ENCODE results near the gene SH3TC2.

Gene SH3TC2

DNA sequence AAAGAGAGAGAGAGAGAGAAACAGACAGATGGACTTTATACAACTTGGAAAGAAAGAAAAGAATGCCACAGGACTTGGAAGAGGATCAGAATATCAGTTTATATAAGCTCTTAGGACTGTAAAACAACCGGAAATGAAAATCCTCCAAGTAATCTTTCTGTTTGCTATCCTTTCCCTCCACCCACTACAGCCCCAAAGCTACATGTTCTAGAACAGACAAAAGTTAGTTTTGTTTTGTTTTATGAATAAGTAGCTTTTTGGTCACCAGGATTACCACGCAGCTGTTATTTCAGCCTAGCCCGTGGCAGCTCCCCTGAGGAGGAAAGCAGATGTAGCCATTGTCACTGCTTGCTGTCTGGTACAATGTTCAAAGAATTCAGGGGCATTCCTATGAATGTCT lies 66.6 kb downstream of the SH3TC2 start:
- no peak for DNase-seq

DNA sequence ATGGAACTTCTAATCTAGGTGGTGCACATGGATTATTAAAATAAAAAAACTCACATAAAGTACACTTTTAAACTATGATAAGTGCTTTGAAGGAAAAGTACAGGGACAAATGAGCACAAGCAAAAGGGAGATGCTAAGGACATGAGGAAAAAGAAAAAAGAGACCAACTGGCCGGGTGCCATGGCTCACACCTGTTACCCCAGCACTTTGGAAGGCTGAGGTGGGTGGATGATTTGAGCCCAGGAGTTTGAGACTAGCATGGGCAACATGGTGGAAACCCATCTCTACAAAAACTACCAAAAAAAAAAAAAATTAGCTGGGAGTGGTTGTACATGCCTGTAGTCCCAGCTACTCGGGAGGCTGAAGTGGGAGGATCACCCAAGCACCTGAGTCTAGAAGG lies 67.1 kb downstream of the SH3TC2 start:
- DNase-seq = no peak

DNA sequence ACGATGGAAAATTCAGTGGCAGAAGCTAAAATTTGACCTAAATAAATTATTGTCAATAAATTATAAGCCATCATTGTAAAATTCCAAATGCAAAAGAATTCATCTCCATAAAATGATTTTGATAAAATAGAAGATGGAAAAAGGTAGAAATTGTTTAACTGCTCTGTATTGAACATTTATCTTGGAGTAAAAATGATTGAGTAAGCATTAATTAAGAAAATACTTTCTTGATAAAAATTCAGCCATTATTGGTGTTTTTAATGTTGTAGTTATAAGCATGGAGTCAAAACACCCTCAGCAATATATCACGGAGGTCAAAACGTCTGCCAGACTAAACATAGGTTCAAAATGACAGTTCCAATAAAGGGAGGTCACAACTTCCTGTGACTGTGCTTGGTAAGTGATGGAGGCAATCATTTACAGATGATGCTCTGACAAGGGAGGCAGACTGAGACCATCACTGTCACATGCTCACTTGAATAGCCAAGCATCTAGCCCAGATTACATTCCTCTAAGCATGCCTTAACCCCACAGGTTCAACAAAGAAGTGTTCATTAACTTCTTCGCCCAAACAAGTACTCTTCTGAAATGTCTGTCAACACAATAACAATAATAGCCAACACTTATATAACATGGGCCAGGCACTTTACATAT lies 69.5 kb downstream of the SH3TC2 start:
- DNase-seq = no peak

DNA sequence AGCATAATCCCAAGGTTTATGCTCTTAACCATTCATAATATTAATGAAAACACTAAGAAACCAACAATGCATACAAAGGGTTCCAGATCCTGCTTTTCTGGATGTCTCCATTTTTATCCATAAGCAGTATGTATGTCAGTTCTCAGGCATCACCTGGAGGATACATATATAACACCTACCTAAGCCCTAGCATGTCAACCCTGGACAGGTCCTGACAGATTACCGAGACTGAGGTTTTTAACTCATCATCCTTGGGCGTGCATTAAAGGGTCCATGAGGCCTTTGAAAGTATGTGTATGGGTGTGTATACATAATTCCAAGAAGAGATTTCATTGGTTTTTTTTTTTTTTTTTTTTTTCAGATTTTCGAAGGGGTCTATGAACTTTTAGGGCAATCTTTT lies 70.6 kb downstream of the SH3TC2 start:
- DNase-seq = no peak

DNA sequence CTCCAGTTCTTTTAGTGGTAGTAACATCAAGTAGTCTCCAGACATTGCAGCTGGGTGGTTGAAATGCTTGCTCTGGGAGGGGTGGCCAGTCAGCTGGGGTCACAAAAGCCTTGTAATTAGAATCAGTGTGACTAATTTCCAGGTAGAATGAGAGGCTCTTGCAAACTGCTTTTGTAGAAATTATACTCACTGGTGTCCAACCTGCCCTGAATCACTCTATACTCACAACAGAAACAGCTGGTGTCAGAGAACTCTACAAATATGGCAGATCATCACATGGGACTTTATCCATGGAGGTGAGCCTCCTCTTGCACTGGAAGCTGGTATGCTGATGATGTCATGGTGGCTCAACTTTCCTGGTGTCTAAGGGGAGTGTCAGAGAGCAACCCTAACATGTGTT lies 71.3 kb downstream of the SH3TC2 start:
- DNase-seq = no peak

DNA sequence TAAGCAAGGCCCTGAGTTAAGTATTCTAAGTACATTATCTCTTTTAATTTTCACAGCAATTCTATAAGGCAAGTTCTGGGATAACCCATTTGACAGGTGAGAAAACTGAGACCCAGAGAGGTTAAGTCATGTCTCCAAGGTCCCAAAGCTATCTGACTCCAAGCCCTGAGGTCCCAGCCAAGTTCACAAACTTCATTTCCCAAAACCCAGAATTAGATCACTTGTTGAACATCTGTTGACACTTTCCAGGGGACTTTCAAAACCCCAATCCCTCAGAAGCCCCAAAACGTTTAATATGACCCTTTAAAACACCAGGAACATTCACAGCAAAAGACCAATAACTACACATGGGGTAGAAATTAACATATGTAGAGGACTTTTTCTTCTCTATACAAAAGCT lies 72.0 kb downstream of the SH3TC2 start:
- no peak for DNase-seq

DNA sequence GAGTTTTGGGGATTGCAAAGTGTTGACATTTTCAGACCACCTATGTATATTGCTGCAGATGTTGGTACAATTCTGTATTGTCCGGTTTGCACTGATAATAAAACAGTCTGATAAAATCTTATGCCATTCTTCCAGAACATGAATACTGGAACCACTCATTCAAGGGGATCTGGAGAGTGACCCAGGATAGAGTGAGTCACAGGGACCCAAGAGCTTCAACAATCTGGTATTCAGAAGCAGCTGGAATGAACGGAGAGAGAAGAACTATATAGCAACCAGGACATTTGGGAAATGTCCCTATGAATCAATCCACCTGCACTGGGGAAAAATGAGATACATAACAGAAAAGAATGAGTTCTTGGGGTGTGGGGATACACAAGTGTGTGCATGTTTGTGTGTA lies 73.3 kb downstream of the SH3TC2 start:
- no peak for DNase-seq

DNA sequence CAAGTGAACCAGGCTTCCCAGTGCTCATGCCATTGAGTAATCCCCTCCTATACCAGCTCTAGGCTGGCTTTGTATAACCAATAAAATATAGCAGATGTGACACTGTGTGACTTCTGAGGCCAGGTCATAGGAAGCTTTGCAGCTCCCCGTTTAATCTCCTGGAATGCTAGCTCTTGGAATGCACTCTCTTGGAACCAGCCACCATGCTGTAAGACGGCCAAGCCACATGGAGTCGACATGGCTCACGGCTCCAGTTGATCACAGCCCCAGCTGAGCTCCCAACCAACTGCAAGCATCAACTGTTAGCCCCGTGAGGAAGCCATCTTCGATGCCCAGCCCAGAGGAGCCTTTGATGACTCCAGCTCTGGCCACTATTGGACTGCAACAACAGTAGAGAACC lies 74.5 kb downstream of the SH3TC2 start:
- DNase-seq = no peak

DNA sequence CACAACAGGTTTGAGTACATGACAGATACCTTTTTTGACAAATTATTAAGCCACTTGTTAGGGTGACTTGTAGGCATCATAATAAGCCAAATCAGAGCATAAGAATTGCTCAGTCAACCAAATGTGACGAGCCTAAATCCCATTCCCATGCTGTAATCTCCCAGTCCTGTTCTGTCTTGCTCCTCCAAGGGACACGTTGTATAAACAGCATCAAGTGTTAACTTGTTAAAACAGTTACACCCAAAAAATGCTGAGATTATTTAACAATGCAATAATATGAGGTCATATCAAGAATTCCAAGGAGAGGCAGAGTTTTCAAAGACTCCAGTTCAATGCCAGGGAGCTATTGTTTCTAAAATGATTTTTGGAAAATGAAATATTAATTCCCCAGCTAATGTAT lies 76.2 kb downstream of the SH3TC2 start:
- DNase-seq = no peak

DNA sequence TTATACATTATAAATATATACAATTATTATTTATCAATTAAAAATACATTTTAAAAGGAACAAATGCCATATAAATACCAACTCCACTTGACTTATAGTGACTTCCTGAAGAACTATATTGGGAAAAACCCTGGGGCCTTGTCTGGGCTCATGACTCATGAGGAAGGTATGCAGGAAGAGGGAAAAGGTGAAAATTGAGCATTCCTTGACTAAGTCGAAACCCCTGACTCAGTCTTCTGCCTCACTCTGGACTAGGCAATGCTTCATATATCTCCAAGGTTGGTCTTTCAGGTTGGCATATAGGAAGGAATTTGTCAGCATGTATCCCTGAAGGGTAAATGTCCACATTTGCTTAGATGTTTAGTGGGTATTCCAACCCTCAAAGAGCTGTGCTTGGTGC lies 78.5 kb downstream of the SH3TC2 start:
- no peak for DNase-seq

DNA sequence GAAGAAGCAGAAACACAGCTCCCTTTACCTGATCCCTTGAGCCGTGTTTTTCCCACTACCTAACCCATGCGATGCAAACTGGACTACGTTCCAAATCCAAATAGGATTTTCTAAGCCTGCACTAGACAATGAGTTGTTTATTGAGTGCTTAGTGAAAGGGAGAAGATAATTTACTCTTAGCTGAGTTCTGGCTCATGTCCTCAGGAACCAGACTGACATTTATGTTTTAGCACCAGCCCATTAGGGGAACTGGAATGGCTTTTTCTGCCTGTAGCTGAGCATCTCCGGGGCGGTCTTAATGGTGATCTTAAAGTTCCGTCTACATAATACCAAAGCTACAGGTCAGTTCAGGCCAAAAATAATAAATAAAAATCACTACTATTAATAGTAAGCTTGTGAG lies 81.5 kb downstream of the SH3TC2 start:
- no peak for DNase-seq

DNA sequence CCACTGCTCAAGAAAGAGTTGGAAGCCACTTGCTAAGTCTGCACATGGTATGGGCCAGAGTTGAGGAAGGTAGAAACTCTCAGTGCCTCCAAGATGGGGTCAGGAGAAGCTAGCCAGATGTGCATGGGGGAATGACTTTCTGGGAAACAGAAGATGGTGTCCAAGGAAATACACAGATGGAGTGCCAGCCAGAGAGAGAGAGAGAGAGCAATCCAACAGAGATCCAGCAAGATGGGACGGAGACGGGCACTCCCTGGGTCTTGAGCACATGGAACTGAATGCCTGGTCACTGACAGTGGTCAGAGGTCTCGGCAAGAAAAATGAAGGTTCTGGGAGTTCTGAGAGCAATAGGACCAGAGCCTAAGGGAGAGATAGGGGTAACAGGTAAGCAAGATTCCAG lies 82.1 kb downstream of the SH3TC2 start:
- no peak for DNase-seq

DNA sequence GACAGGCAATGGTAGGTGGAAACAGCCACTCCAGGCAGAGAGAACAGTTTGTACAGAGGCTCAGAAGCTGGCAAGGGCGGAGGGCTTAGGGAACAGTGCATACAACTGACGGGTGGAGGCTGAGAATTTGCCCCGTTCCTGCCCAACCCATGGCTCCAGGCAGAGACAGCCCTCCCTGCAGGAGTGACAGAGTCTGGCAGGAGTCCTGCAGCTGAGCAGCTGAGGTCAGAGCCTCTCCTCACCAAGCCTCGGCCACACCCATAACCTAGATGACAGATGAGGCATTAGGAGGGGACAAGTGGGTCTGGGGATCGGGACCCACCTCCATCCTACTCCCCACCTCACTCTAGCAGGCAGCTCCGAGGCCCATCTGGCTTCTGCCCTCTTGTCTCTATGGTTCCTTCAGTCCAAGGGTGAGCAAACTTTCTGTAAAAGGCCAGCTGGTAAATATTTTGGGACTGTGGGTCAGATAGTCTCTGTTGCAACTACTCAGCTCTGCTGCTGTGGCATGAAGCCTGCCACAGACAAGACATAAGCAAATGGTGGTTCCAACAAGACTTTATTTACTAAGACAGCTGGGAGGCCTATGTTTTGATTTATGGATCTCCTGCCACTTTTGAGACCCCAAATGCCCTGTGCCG lies 83.7 kb downstream of the SH3TC2 start:
- no peak for DNase-seq

DNA sequence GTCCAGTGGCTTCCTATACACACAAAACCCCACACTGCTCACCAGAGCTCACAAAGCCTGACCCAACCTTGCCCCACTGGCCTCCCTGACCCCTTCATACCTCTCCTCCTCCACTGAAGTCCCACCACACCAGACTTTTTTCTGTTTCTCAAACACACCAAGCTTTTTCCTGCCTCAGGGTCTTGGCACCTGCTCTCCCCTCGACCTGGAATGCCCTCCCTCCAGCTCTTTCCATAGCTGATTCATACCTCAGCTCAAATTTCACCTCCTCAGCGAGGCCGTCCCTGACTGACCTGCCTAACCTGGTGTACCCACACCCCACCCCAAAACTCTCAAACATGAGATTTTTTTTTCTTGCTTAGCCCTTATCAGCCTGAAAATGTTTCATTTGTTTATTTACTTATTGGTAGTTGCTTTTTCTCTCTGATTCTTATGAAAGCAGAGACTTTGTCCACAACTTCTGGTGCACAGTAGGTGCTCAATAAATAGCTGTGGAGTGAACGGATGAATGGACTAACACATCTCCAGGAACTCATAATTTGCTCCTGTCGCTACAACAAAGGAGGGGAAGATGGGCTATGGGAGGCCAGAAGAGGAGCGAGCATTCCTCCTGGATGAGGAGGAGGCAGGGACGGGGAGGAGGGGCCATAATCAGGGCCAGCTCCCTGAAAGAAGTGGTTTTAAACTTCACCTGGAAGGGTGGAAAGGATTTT lies 84.3 kb downstream of the SH3TC2 start:
- no peak for DNase-seq

DNA sequence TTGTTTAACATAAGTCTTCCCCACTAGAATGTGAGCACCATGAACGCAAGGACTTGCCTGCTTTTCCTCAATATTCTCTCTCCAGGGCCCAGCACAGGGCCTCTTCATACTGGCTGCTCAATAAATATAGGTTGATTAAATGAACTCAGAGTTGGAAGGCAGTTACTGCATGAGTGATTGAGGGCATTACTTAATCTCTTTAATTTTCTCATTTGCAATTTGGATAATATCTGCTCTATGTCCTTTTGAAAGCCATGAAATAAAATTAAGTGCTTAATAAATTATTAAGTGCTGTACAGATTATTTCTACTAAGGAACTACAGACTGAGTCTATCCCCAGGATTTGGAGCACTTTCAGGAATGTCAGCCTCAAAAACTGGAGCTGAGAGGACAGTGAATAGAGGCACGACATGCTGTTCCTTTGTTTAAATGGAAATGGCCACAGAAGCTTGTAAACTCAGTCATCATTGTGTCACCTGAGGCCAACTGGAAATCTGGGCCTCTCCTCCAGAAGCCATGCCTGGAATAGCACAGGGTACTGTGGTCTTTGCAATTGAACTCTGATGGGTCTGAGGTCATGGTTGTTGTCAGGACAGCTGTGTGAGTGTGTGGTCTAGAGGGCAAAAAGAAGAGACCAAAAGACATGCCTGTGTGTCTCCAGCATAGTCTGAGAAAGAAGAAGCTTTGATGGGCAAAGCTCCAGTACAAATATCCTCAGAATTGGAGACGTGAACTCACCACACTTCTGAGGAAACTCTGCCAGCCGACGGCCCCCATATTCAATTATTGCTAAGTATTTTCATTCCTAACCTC lies 86.1 kb downstream of the SH3TC2 start:
- no peak for DNase-seq

DNA sequence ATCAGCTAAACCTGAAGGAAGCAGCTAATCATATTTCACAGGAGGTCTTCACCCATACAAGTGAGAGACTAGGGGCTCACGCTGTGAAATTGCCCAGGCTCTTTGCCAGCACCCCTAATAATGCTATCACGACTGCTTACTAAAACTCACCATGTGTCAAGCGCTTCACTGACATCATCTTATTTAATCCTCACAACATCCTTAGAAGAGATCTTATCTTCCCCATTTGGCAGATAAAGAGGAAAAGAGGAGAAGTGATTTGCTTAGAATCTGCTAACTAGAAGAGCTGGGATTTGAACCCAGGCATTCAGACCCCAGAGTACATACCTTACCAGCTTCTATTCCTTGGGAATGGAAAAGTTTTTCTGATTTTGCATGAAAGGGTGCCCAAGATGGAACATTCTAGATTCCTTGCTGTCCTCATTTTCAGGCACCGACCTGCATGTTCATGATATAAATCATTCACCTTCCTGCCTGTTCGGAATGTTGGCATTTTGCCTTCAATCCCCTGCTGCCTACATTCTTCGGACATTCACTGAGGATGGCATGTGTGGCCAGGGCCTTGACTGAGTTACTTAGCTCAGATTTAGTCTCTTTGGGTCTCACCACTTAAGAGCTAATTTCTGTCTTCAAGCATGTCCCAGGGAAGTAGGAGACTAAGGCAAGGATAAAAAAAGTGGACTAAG lies 88.1 kb downstream of the SH3TC2 start:
- DNase-seq = no peak

DNA sequence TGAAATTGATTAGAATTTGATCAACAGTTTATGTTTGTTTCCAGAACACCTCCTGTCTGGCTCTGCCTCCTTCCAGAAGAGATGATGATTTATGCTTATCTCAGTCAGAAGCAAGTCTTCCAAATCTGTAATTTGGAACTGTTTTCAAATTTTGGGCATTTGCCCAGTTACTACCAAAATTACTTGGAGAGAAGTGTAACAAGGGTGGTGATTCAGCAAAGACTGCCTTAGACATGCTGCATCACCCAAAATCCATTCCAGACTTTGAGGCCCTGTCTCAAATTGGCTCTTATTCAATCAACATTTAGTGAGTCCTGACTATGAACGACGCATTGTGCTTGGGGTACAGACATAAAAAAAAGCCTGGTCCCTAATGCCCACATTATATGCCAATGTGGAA lies 89.4 kb downstream of the SH3TC2 start:
- DNase-seq = no peak

DNA sequence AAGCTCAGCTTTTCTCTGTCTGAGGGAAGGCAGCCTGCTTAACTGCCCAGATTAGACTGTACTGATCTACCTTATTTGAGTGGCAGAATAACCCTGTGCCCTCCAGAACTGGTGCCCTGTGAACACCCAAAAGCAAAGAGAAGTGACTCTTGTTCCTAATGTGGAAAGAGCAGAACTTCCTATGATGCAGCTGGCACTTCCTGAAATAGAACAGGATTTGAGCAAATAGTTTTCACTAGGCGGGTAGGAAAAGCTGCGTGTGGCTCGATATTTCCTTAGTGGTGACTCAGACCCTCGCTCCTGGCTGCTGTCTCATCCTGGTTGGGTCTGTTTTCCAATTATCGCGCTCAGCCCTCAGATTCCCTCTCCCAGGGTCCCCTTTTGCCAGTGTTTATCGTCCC lies 89.9 kb downstream of the SH3TC2 start:
- no peak for DNase-seq

DNA sequence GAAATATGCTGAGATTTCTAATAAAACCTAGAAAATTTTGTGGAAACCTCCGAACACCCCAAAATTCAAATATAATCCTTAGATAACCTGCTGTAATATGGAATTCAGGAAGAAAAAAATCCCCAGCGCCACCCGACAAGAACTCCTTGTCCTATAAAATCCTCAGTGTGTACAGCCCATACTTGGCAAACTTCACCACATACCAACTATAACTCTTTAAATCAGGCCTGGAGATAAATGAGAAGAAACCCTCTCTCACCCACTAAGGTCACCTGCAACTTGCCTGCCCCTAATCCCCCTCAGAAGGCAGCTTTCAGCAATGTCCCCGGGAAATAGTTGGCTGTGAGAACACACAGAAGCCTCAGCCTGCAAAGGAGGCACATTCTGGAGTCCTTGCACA lies 90.5 kb downstream of the SH3TC2 start:
- no peak for DNase-seq

DNA sequence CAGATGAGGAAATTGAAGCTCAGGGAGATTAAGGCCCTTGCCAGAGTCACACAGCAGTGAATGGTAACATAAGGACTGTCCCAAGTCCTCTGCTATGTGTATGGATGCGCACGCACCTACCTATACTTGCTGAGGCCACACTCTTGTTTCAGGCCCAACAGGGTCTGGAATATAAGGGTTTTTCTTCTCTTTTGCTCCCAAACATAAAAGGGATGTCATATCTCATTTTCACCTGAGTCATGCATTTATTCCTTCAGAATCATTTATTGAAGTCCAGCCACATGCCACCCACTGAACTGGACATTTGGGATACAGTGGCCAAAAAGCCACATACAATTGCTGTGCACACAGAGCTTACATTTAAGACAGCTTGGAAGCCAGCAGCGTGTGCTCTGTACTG lies 92.0 kb downstream of the SH3TC2 start:
- no peak for DNase-seq

DNA sequence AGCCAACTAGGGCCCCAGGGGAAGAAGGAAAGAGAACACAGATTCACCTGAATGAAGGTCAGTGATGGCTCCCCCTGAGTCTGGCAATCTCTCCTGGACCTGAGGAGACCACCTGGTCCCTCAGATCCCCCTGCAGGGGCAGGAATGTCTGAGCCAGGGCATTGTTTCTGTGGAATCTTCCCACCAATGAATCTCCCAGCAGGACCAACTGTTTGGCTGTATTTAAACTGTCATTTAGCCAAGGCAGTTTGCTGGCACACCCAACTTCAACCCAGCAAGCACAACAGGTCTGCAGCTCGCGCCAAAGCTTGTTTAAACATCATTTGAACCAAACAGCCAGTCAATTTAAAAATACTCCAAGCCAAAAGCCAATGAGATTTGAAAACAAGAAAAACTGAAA lies 92.6 kb downstream of the SH3TC2 start:
- DNase-seq = peak; percentile 44

DNA sequence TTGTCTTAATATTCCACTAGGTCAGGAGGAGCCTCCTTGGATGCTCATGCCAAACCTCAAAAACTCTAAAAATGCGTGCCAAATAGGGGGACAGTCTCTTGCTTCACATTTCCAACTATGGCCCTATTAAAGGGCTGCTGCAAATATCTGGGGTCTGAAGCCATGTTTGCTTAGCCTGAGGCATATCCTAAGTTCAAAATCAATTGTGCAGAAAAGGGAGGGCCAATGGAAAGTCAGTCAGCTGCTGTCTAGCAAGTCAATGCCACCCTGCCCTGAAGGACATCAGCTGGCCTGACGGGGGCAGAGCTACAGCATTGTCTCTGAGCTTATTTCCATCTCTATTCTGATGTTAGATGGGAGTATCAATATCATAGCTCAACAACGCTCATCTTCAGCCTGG lies 93.6 kb downstream of the SH3TC2 start:
- peak; percentile 3 for DNase-seq

DNA sequence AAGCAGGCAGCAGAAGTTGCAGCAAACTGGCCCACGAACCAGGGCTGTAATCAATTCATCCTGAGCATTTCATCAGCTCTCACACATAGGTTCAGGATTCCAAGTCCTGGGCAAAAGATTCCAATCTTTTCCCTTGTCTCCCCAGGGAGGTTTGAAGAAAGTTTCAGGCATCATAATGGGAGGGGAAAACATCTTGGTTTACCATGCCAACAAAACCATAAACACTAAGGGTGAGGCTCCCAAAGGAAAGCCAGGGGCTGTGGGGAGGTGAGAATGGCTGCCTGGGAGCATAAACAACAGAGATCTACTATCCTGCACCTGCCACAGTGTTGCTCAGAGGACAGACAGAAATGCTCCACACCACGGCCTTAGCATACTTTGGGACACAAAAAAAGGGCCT lies 94.6 kb downstream of the SH3TC2 start:
- DNase-seq = no peak
